Measurements from ENCODE around the gene DAPK3.

The DAPK3 gene

GRCh38 chr19:4014541-4015491 lies 43.9 kb upstream of the DAPK3 start:
- no peak overlapping the region for H3K4ac ChIP-seq (ENCODE audit: low read length)
- H4K91ac ChIP-seq (ENCODE audit: low read depth, low read length, poor library complexity), result no peak overlapping the region
- H2BK120ac ChIP-seq (ENCODE audit: low read depth, low read length), result no peak overlapping the region
- H3K27ac ChIP-seq (replicated peaks; ENCODE audit: low read length), result no peak overlapping the region
- no peak overlapping the region for H4K8ac ChIP-seq (ENCODE audit: low read depth, low read length)
- H2BK15ac ChIP-seq (ENCODE audit: low read length), result no peak overlapping the region
- no peak overlapping the region for H3K23ac ChIP-seq (ENCODE audit: low read depth, low read length, poor library complexity)
- H2AFZ ChIP-seq (ENCODE audit: low read length), result no peak overlapping the region
- no peak overlapping the region for H3K14ac ChIP-seq (ENCODE audit: low read length)
- peaks cover 35 to 84% of the 10 kb centered on the region in 2 donors for H3K36me3 ChIP-seq (replicated peaks in 1 of 2; ENCODE audit: control insufficient read depth in 2 of 2, insufficient read depth in 2 of 2, low read length in 2 of 2)
- no CpG with 5 or more reads among the region's 25 CpGs for WGBS, 2 donors (ENCODE audit: extremely low coverage in 2 of 2, insufficient read length in 2 of 2, insufficient replicate concordance in 1 of 2)
- H3K4me1 ChIP-seq (ENCODE audit: control insufficient read depth in 2 of 2, insufficient read depth in 1 of 2, low read depth in 1 of 2, low read length in 2 of 2), result no peaks in the 10 kb centered on the region
- no peak overlapping the region for H3K4me3 ChIP-seq (ENCODE audit: low read length in 2 of 2)
- no peak overlapping the region for H3K18ac ChIP-seq (ENCODE audit: low read length)
- H2AK5ac ChIP-seq (ENCODE audit: low read depth, low read length), result no peak overlapping the region
- H3K9ac ChIP-seq (ENCODE audit: low read depth, low read length, poor library complexity), result peak overlapping the region; percentile 63
- no peak overlapping the region for H3K4me2 ChIP-seq (ENCODE audit: insufficient read depth, low read length, poor library complexity, severe bottlenecking)
- H2BK12ac ChIP-seq (ENCODE audit: low read length), result no peak overlapping the region
- no peaks in the 10 kb centered on the region for H3K9me3 ChIP-seq (replicated peaks in 1 of 2; ENCODE audit: control insufficient read depth in 2 of 2, insufficient read depth in 1 of 2, low read depth in 1 of 2, low read length in 2 of 2)
- H2BK5ac ChIP-seq (ENCODE audit: low read length), result peak overlapping the region; percentile 82
- H3K79me1 ChIP-seq (ENCODE audit: low read depth, low read length), result peaks cover 58% of the 10 kb centered on the region
- no peaks in the 10 kb centered on the region for H3K27me3 ChIP-seq (ENCODE audit: control insufficient read depth in 3 of 3, insufficient read depth in 3 of 3, low read depth in 1 of 3, low read length in 3 of 3)
- DNase-seq (ENCODE audit: low spot score), result no peak

DNA sequence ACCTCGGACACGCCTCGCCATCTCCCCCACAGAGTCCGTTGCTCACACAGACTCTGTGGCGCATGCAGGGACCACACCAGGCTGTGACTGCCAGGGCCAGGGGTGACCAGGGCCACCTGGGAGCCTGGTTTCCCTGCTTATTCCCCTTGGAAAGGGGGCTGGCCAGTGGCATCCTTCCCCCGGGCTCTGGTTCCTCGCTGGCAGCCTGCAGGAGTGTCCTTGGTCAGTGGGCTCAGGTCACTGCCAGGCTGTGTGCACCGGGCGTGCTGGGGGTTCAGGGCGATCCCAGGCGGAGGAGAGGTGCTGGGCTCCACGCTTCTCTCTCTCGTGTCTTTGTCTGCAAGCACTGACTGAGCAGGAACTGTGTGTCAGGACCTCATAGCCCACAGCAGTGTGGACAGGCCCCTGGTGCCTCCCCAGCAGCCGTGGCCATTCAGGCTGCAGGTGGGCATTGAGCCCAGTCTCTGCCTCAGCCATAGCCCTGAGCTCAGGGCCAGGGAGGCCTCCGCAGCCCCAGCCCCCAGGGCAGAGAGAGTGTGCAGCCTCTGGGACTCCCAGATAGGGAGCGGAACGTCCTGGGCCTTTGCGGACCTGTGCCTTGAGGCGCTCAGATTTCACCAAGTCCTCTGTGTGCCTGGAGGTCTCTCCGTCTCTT lies 43.1 kb upstream of the DAPK3 start:
- Histone ChIP-seq H3K4me1 (ENCODE audit: control insufficient read depth in 2 of 2, insufficient read depth in 1 of 2, low read depth in 1 of 2, low read length in 2 of 2) (peaks cover 2 to 6% of the 10 kb centered on the region in 2 donors), H4K91ac (ENCODE audit: low read depth, low read length, poor library complexity) (no peak overlapping the region), H3K14ac (ENCODE audit: low read length) (peak overlapping the region; percentile 38), H3K79me1 (ENCODE audit: low read depth, low read length) (peaks cover 60% of the 10 kb centered on the region), H2BK120ac (ENCODE audit: low read depth, low read length) (no peak overlapping the region), H3K4ac (ENCODE audit: low read length) (no peak overlapping the region), H3K27me3 (ENCODE audit: control insufficient read depth in 3 of 3, insufficient read depth in 3 of 3, low read depth in 1 of 3, low read length in 3 of 3) (no peaks in the 10 kb centered on the region), H3K23ac (ENCODE audit: low read depth, low read length, poor library complexity) (peak overlapping the region; percentile 55), H2AFZ (ENCODE audit: low read length) (no peak overlapping the region), H3K4me3 (ENCODE audit: low read length in 2 of 2) (no peak overlapping the region), H4K8ac (ENCODE audit: low read depth, low read length) (no peak overlapping the region), H3K9ac (ENCODE audit: low read depth, low read length, poor library complexity) (peak overlapping the region; percentile 63), H3K36me3 (replicated peaks in 1 of 2; ENCODE audit: control insufficient read depth in 2 of 2, insufficient read depth in 2 of 2, low read length in 2 of 2) (peaks cover 35 to 79% of the 10 kb centered on the region in 2 donors), H3K9me3 (replicated peaks in 1 of 2; ENCODE audit: control insufficient read depth in 2 of 2, insufficient read depth in 1 of 2, low read depth in 1 of 2, low read length in 2 of 2) (no peaks in the 10 kb centered on the region), H3K18ac (ENCODE audit: low read length) (no peak overlapping the region), H2BK12ac (ENCODE audit: low read length) (peak overlapping the region; percentile 84), H2BK5ac (ENCODE audit: low read length) (peak overlapping the region; percentile 82), H2AK5ac (ENCODE audit: low read depth, low read length) (no peak overlapping the region), H2BK15ac (ENCODE audit: low read length) (no peak overlapping the region), H3K27ac (replicated peaks; ENCODE audit: low read length) (no peak overlapping the region), H3K4me2 (ENCODE audit: insufficient read depth, low read length, poor library complexity, severe bottlenecking) (no peak overlapping the region)
- DNase-seq (ENCODE audit: low spot score), result no peak
- no CpG with 5 or more reads among the region's 20 CpGs for WGBS, 2 donors (ENCODE audit: extremely low coverage in 2 of 2, insufficient read length in 2 of 2, insufficient replicate concordance in 1 of 2)

- no CpG with 5 or more reads among the region's 33 CpGs for WGBS, 2 donors (ENCODE audit: extremely low coverage in 2 of 2, insufficient read length in 2 of 2, insufficient replicate concordance in 1 of 2)
- H2BK120ac ChIP-seq (ENCODE audit: low read depth, low read length), result no peak overlapping the region
- H2AK5ac ChIP-seq (ENCODE audit: low read depth, low read length), result no peak overlapping the region
- no peak overlapping the region for H3K14ac ChIP-seq (ENCODE audit: low read length)
- no peak overlapping the region for H4K91ac ChIP-seq (ENCODE audit: low read depth, low read length, poor library complexity)
- H2BK5ac ChIP-seq (ENCODE audit: low read length), result no peak overlapping the region
- H3K23ac ChIP-seq (ENCODE audit: low read depth, low read length, poor library complexity), result no peak overlapping the region
- H2AFZ ChIP-seq (ENCODE audit: low read length), result no peak overlapping the region
- H3K9ac ChIP-seq (ENCODE audit: low read depth, low read length, poor library complexity), result no peak overlapping the region
- H3K79me1 ChIP-seq (ENCODE audit: low read depth, low read length), result peaks cover 53% of the 10 kb centered on the region
- H3K27me3 ChIP-seq (ENCODE audit: control insufficient read depth in 3 of 3, insufficient read depth in 3 of 3, low read depth in 1 of 3, low read length in 3 of 3), result no peaks in the 10 kb centered on the region
- no peak overlapping the region for H2BK15ac ChIP-seq (ENCODE audit: low read length)
- no peak overlapping the region for H4K8ac ChIP-seq (ENCODE audit: low read depth, low read length)
- H3K27ac ChIP-seq (replicated peaks; ENCODE audit: low read length), result no peak overlapping the region
- H3K4me3 ChIP-seq (ENCODE audit: low read length in 2 of 2), result no peak overlapping the region
- no peak for DNase-seq (ENCODE audit: low spot score)
- no peak overlapping the region for H3K4me2 ChIP-seq (ENCODE audit: insufficient read depth, low read length, poor library complexity, severe bottlenecking)
- H3K36me3 ChIP-seq (replicated peaks in 1 of 2; ENCODE audit: control insufficient read depth in 2 of 2, insufficient read depth in 2 of 2, low read length in 2 of 2), result peaks cover 32 to 72% of the 10 kb centered on the region in 2 donors
- H3K4ac ChIP-seq (ENCODE audit: low read length), result no peak overlapping the region
- H3K4me1 ChIP-seq (ENCODE audit: control insufficient read depth in 2 of 2, insufficient read depth in 1 of 2, low read depth in 1 of 2, low read length in 2 of 2), result peaks cover 7 to 12% of the 10 kb centered on the region in 2 donors
- no peaks in the 10 kb centered on the region for H3K9me3 ChIP-seq (replicated peaks in 1 of 2; ENCODE audit: control insufficient read depth in 2 of 2, insufficient read depth in 1 of 2, low read depth in 1 of 2, low read length in 2 of 2)
- no peak overlapping the region for H3K18ac ChIP-seq (ENCODE audit: low read length)
- H2BK12ac ChIP-seq (ENCODE audit: low read length), result no peak overlapping the region
Observed at GRCh38 chr19:4012975-4013634, 42.2 kb upstream of the DAPK3 start.
